Measurements from ENCODE around the gene ATP1A2.

DNA sequence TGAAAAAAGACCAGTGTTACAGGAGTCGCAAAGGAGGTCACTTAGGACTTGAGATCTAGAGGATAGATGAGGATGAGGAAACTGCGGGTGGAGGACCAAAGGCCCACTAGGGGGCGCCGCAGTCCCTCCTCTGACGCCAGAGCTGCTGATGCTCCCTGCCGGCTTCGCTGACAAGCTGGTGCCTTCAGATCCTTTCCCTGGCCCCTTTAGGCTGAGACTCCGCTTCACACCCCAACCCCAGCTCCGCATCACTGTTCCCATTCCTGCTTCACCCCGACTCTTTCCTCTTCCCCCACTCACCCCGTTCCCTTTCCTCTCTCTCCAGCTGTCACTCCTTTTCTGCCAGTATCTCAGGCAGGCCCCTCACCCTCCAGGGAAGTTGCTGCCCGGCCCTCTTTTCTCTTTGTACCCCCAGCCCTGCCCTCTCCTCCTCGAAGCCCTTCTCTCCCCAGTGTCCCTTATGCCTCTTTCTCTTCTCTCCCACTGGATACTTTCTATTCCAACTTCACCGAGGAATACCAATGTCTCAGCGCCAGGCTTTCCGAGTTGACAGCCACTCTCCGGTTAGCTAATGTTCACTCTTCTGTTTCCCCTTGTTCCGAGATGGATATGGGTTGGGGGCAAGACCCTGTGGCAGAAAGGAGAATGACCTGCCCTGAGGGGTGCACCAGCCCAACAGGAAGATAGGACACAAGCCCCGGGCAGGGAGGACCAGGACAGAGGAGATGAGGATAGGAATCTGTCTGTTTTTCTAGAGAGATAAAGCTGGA, 29.7 kb upstream of the ATP1A2 start:
- TF ChIP-seq CTCF (IDR thresholded peaks at IDR 0.05) (peak; percentile 60 to 87 (median 71)), POLR2A (IDR thresholded peaks at IDR 0.05) (no peak)
